Ectodermal cell (in vitro differentiated cells): ENCODE results near the gene ZBTB48.

Experiments used
- H3K27ac ChIP-seq: 2 replicates; pipeline ENCODE4 v1.7.0; 2013; ENCODE audit warnings: mild to moderate bottlenecking, low read depth, low read length; ENCODE audit not compliant: insufficient read depth, poor library complexity, severe bottlenecking
- H3K27me3 ChIP-seq: 2 replicates; pipeline ENCODE4 v1.7.0; 2013; ENCODE audit warnings: mild to moderate bottlenecking, low read length; ENCODE audit not compliant: insufficient read depth, control insufficient read depth, poor library complexity, severe bottlenecking
- H3K36me3 ChIP-seq: one replicate; pipeline ENCODE4 v1.7.0; 2013; ENCODE audit warnings: low read length; ENCODE audit not compliant: control insufficient read depth, insufficient read depth
- H3K4me1 ChIP-seq: one replicate; pipeline ENCODE4 v1.7.0; 2013; ENCODE audit warnings: low read length; ENCODE audit not compliant: control insufficient read depth, insufficient read depth
- H3K4me3 ChIP-seq: 2 replicates; pipeline ENCODE4 v1.7.0; 2013; ENCODE audit warnings: low read depth, low read length, control low read depth; ENCODE audit not compliant: insufficient read depth
- H3K9me3 ChIP-seq: 2 replicates; pipeline ENCODE4 v1.7.0; 2013; ENCODE audit warnings: mild to moderate bottlenecking, low read length, moderate library complexity; ENCODE audit not compliant: control insufficient read depth
- WGBS, 2 experiments: methylation state at CpG; one replicate each; pipeline ENCODE4 v1.1.7; 2013; ENCODE audit warnings: missing lambda C conversion rate in 2 of 2; 5-methylcytosine and 5-hydroxymethylcytosine counted together

Gene ZBTB48

GRCh38 chr1:6591644-6592043, 11.8 kb downstream of the ZBTB48 start:
- no peaks in the 10 kb centered on the region for H3K27me3 ChIP-seq
- peaks cover 20% of the 10 kb centered on the region for H3K36me3 ChIP-seq
- H3K27ac ChIP-seq: no peak overlapping the region
- H3K9me3 ChIP-seq: no peaks in the 10 kb centered on the region
- no peaks in the 10 kb centered on the region for H3K4me1 ChIP-seq
- no peak overlapping the region for H3K4me3 ChIP-seq
- 88 to 89% methylated on average over 6 of the region's 6 CpGs for WGBS, 2 experiments

DNA sequence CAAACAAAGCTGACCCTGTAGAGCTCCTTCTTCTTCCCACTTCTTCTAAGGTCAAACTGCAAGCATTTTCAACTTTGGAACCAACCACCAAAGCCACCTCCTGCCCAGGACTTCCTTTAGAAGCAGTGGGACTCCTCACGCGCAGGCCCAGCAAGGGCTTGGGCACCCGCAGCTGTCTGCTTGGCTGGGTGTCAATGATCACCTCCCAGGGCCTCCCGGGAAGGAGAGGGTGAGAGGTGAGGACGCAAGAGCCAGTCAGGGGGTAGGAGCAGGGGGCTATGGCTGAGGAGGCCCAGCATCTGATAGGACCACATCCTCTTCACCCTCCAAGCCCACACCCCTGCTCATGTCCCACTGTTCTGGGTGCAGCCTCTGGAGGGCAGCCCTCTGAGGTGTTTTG, 12.6 kb downstream of the ZBTB48 start:
- Histone ChIP-seq H3K27me3 (no peaks in the 10 kb centered on the region), H3K4me3 (no peak overlapping the region), H3K4me1 (no peaks in the 10 kb centered on the region), H3K36me3 (peaks cover 17% of the 10 kb centered on the region), H3K27ac (no peak overlapping the region), H3K9me3 (no peaks in the 10 kb centered on the region)
- 71 to 84% methylated on average over 4 to 5 of the region's 5 CpGs for WGBS, 2 experiments

GRCh38 chr1:6592865-6593593, 13.2 kb downstream of the ZBTB48 start:
- no peak overlapping the region for H3K27ac ChIP-seq
- H3K36me3 ChIP-seq: peaks cover 11% of the 10 kb centered on the region
- H3K9me3 ChIP-seq: no peaks in the 10 kb centered on the region
- WGBS, 2 experiments: 95 to 96% methylated on average over 38 of the region's 38 CpGs
- no peaks in the 10 kb centered on the region for H3K27me3 ChIP-seq
- H3K4me1 ChIP-seq: no peaks in the 10 kb centered on the region
- no peak overlapping the region for H3K4me3 ChIP-seq

DNA sequence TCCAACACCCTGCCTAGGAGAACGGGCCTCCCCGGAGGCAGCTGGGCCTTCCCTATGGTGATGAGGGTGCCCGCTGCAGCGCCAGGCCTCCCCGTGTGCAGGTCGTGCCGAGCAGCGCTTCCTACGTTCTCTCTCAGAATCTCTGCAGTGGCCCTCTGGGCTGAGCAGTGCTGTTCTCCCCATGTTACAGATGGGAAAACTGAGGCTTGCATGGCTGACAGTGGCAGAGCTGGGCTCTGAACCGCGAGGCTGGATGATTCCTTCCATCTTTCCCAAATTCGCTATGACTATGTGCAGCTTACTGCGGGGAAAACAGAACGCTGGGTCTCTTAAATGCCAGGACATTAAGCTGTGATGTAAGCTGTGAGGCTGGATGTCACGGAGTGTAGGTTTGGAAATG, 14.0 kb downstream of the ZBTB48 start:
- Histone ChIP-seq H3K27ac (no peak overlapping the region), H3K27me3 (no peaks in the 10 kb centered on the region), H3K4me3 (no peak overlapping the region), H3K36me3 (peaks cover 10% of the 10 kb centered on the region), H3K9me3 (no peaks in the 10 kb centered on the region), H3K4me1 (no peaks in the 10 kb centered on the region)
- WGBS, 2 experiments: 95 to 96% methylated on average over 15 of the region's 15 CpGs

DNA sequence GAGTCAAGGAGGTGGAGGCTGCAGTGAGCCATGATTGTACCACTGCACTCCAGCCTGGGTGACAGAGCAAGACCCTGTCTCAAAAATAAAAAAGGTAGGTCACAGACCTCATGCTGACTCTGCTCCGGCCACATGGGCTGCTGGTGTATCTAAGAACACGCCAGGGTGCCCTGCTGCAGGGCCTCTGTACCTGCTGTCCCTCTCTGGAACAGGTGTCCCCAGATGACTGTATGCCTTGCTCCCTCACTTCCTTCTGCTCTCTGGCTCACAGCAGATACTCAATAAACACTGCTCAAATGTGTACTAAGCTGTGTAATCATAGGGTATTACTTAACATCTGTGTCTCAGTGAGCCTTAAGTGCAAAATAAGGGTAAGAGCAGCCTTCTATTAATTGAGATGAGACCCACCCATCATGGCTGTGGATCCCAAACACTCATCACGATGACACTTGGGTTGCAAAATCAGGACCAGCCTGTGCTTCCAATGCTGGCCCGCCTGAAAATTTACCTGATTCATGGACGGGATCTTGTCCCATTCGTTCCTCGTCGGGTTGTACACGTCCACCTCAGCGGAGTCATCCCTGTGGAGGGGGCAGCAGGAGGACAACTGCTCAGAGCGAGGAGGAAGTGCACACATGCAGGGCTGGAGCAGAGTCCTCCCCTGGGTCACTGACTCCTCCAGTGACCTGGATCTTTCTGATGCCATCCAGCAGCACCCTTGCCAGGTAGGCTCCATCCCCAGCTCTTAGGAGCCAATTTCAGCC, 15.4 kb downstream of the ZBTB48 start:
- Histone ChIP-seq H3K9me3 (no peaks in the 10 kb centered on the region), H3K27ac (no peak overlapping the region), H3K4me3 (no peak overlapping the region), H3K36me3 (peaks cover 5% of the 10 kb centered on the region), H3K4me1 (peaks cover 1% of the 10 kb centered on the region), H3K27me3 (no peaks in the 10 kb centered on the region)
- 96% methylated on average over 11 of the region's 11 CpGs for WGBS, 2 experiments

DNA sequence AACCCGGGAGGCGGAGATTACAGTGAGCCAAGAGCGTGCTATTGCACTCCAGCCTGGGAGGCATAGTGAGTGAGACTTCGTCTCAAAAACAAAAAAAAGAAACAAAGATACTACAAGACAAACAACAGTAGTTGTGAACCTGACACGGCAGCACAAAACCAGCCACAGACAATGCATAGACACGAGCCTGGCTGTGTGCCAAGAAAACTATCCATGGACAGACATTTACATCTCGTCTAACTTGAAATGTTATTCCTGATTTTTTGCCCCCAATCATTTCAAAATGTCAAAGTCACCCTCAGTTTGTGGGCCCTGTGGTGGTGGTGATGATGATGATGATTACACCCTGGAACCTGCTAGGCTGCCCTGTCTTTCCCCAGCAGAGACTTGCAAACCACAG, 16.6 kb downstream of the ZBTB48 start:
- peaks cover 9% of the 10 kb centered on the region for H3K4me1 ChIP-seq
- peaks cover 10% of the 10 kb centered on the region for H3K27me3 ChIP-seq
- no peak overlapping the region for H3K27ac ChIP-seq
- no peak overlapping the region for H3K4me3 ChIP-seq
- whole genome bisulfite sequencing, 2 experiments: 92 to 96% methylated on average over 7 of the region's 7 CpGs
- peaks cover 2% of the 10 kb centered on the region for H3K36me3 ChIP-seq
- H3K9me3 ChIP-seq: no peaks in the 10 kb centered on the region

- H3K36me3 ChIP-seq: peaks cover 2% of the 10 kb centered on the region
- H3K27me3 ChIP-seq: peaks cover 17% of the 10 kb centered on the region
- no peak overlapping the region for H3K27ac ChIP-seq
- no peak overlapping the region for H3K4me3 ChIP-seq
- H3K9me3 ChIP-seq: no peaks in the 10 kb centered on the region
- H3K4me1 ChIP-seq: peaks cover 9% of the 10 kb centered on the region
- WGBS, 2 experiments: 87 to 89% methylated on average over 14 to 15 of the region's 15 CpGs
These were observed 17.3 kb downstream of the ZBTB48 start for GRCh38 chr1:6596886-6597776.

GRCh38 chr1:6597777-6598131, 18.0 kb downstream of the ZBTB48 start:
- WGBS, 2 experiments: 93 to 94% methylated on average over 6 of the region's 6 CpGs
- Histone ChIP-seq H3K27ac (no peak overlapping the region), H3K27me3 (peaks cover 20% of the 10 kb centered on the region), H3K4me1 (peaks cover 9% of the 10 kb centered on the region), H3K4me3 (no peak overlapping the region), H3K36me3 (peaks cover 2% of the 10 kb centered on the region), H3K9me3 (no peaks in the 10 kb centered on the region)

DNA sequence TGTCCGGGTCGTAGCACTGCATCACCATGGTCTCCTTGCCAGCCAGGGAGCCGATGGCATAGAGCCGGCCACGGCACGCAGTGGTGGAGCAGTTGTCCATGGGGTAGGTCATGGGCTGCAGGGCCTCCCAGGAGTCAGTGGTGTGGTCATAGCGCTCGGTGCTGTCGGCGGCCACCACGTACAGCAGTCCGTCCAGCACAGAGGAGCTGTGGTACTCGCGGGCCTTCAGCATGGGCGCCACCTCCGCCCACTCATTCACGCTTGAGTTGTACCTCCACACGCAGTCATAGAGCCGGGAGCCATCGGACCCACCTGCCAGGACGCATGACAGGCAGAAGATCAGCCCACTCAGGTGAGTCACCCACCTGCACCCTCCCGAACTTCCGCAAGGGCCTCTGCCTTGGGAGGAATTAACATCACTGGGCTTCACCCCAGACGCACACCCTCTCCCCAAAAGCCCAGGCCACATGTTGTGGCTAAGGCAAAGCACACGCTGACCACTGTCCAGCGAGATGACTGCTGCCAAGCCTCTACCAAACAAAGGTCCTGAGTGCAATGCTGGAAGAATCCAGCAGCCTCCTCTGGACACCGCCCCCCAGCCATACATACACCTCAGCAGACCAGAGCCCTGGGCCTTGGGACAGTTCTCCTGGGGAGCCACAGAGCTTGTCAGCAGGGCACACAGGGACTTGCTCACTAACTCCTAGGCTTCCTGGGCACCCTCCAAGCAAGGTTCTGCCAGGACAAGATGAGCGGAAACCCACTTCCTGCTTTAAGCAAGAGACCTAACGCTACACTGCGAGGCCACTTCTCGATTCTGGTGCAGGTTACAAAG, 19.6 kb downstream of the ZBTB48 start:
- H3K9me3 ChIP-seq: no peaks in the 10 kb centered on the region
- H3K27ac ChIP-seq: no peak overlapping the region
- 95 to 96% methylated on average over 30 to 31 of the region's 31 CpGs for WGBS, 2 experiments
- no peaks in the 10 kb centered on the region for H3K36me3 ChIP-seq
- H3K4me1 ChIP-seq: peaks cover 17% of the 10 kb centered on the region
- H3K4me3 ChIP-seq: no peak overlapping the region
- H3K27me3 ChIP-seq: peaks cover 20% of the 10 kb centered on the region
